ENCODE measurements around the gene MARK3.

Gene MARK3

GRCh38 chr14:103366741-103367140, 18.5 kb upstream of the MARK3 start:
- no peak for TF ChIP-seq CTCF (IDR thresholded peaks at IDR 0.05; ENCODE audit: borderline replicate concordance, insufficient read depth, low read depth, low read length)

GRCh38 chr14:103367995-103368394, 17.2 kb upstream of the MARK3 start:
- no peak overlapping the region for H3K4me3 ChIP-seq (ENCODE audit: low read depth, low read length)
- no peak for TF ChIP-seq CTCF (IDR thresholded peaks at IDR 0.05; ENCODE audit: borderline replicate concordance, insufficient read depth, low read depth, low read length)

More at GRCh38 chr14:103366741-103367140, 18.5 kb upstream of the MARK3 start:
- H3K4me3 ChIP-seq (ENCODE audit: low read depth, low read length), result no peak overlapping the region

DNA sequence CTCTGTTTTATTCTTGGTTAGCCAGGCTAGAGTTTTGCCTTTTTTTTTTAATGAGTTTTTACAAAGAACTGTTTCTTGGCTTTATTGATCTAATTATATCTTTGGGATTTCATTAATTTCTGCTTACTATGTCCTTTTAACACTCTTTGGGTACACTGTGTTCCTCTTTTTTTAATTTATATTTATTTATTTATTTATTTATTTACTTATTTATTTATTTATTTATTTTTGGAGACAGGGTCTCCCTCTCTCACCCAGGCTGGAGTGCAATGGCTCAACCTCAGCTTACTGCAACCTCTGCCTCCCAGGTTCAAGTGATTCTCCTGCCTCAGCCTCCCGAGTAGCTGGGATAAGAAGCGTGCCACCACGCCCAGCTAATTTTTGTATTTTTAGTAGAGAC, 15.1 kb upstream of the MARK3 start:
- TF ChIP-seq CTCF (IDR thresholded peaks at IDR 0.05; ENCODE audit: borderline replicate concordance, insufficient read depth, low read depth, low read length), result no peak
- H3K4me3 ChIP-seq (ENCODE audit: low read depth, low read length), result no peak overlapping the region

GRCh38 chr14:103372017-103372416, 13.2 kb upstream of the MARK3 start:
- TF ChIP-seq CTCF (IDR thresholded peaks at IDR 0.05; ENCODE audit: borderline replicate concordance, insufficient read depth, low read depth, low read length), result no peak
- no peak overlapping the region for H3K4me3 ChIP-seq (ENCODE audit: low read depth, low read length)

DNA sequence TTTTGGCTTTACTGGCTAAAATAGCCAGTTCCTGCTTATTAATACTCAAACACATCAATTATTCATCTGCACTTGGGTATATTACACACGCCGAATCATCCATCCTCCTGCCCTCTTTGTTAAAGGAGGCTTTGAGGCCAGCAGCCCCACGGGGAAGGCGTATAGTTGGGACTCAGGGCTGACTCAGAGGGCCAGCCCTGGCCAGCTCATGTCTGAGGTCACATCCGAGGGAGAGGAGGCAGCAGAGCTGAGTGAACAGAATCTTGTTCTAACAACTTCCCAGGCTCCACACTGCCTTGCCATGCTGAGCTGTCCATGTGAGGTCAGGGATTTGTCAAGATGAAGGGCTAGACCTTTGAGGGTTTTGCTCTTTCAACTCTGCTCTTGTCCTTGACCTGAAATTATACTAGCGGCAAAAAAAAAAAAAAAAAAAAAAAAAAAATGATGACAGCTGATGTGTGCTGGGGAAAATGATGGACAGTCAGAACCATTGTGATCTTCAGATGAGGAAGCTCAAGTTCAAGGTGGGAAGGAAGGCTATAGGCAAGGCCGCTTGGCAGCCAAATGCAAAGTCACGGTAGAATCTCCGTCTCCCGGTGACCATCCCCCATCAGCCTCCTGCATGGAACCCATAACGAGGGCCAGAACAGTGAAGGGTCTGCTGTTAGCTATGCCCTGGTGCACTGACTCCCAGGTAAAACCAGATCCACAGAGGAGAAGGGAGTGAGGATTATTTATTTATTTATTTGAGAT, 12.5 kb upstream of the MARK3 start:
- no peak overlapping the region for H3K4me3 ChIP-seq (ENCODE audit: low read depth, low read length)
- no peak for TF ChIP-seq CTCF (IDR thresholded peaks at IDR 0.05; ENCODE audit: borderline replicate concordance, insufficient read depth, low read depth, low read length)

DNA sequence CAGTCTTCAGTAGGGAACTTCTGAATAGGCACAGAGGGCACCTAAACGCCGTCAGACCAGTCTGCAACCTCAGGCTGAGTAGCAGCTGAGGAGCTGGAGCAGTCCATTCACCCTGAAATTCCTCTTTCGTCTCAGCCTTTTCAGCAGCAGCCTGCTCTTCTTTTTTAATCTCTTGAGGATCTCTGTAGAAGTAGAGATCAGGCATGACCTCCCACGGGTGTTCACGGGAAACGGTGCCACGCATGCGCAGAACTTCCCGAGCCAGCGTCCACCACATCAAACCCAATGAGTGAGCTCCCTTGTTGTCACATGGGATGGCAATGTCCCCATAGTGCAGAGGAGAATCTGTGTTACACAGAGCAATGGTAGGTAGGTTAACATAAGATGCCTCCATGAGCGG, 11.1 kb upstream of the MARK3 start:
- no peak for TF ChIP-seq CTCF (IDR thresholded peaks at IDR 0.05; ENCODE audit: borderline replicate concordance, insufficient read depth, low read depth, low read length)
- no peak overlapping the region for H3K4me3 ChIP-seq (ENCODE audit: low read depth, low read length)

GRCh38 chr14:103377522-103378037, 7.6 kb upstream of the MARK3 start:
- H3K4me3 ChIP-seq (ENCODE audit: low read depth, low read length), result no peak overlapping the region
- no peak for TF ChIP-seq CTCF (IDR thresholded peaks at IDR 0.05; ENCODE audit: borderline replicate concordance, insufficient read depth, low read depth, low read length)
